GM10266 (cell line): ENCODE measurements around the gene PSEN2.

Source experiments
- DNase-seq: peaks from one replicate; pipeline ENCODE4 v3.0.0; 2012; ENCODE audit errors: extremely low spot score
- CTCF ChIP-seq: IDR thresholded peaks from 2 replicates; pipeline ENCODE4 v1.5.1; 2012; ENCODE audit warnings: mild to moderate bottlenecking, low read depth; ENCODE audit not compliant: control insufficient read depth, insufficient read depth; ENCODE audit errors: missing control alignments

The PSEN2 gene

DNA sequence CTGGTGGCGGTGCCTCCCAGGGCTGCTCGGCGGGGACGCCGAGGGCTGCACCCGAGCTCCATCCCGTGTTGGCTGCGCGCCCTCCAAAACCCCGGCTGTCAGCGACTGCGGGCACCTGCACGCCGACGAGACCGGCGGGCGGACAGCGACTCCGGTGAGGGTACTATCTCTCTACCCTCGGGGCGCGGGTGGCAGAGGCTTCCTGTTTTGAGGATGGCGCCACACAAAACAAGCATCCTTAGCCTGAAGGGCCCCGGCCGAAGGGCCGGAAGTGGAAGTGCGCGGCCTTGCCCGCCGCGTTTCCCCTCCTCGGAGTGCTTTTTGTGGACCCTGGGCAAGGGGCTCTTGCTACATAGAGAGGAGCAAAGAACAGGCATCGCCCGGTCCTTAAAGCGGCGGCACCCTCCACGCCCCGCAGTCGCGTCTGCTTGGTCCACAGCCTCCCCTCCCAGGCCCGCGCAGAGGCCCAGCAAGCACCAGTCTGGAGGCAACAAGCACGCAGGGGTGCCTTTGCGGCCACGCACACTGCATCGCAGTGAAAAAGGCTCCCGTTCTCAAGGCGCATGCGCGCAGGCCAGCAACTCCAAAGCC is 69.1 kb downstream of the PSEN2 start:
- no peak for TF ChIP-seq CTCF
- DNase-seq = peak; percentile 39

DNA sequence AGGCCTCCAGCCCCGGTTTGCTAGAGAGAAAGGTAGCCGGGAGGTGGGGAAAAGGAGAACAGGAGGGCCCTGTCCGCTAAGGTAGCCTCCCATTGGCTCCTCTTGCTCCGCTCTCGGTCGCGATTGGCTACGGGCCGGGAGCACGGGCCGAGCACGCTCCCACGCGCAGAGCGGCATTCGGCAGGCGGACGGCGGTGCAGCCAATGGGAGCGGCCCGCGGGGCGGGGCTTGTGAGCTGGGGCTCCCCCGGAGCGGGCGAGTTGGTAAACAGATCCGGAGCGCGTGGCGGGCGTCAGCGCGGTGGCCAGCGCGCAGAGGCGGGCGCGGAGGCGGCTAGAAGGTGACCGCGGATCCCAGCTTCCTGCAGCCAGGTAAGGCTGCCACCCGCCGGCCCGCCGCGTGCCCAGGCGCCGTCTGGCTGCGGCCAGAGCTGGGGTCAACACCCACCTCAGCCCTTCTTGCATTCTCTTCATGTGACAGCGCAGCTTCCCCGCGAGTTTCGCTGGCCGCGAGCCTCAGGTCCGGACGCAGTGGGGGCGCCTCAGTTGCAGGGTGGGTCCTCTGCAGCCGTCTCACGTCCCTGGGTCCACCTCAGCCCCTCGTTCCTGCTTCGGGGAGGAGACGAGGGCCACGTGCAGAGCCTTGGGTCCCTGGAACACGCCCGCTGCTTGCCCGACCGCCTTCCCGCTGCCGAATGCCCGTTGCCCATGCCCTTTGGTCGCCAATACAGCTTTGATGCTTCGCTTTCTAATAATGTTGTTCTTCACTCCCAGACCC is 69.8 kb downstream of the PSEN2 start, which contains the start of gene COQ8A:
Gene COQ8A, plus strand, starts transcription at position 266 of the 777 bp plus-strand sequence. CDS start 21,092 bp downstream, outside the sequence.
- DNase-seq = peak; percentile 98
- no peak for TF ChIP-seq CTCF

- DNase-seq = no peak
- no peak for TF ChIP-seq CTCF
Observed at GRCh38 chr1:226940806-226941067, 70.3 kb downstream of the PSEN2 start.

DNA sequence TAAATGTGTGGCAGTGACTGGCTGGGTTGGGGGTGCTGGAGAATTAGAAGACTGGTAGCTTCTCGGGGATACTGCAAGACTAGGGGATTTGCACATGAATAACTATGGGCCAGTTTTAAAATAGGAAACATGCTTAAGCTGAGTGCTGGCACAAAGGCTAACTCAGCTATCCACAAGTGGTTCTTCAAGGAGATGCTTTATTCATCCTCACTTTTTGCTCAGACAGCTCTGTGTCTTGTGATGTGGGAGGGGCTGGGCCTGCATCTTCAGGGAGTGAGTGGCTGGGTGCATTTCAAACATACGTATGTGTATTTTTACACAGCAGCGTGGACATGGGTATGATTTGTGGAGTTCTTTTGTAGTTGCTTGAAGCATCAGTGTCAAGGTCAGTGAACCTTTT is 72.0 kb downstream of the PSEN2 start:
- DNase-seq = no peak
- TF ChIP-seq CTCF = no peak

DNA sequence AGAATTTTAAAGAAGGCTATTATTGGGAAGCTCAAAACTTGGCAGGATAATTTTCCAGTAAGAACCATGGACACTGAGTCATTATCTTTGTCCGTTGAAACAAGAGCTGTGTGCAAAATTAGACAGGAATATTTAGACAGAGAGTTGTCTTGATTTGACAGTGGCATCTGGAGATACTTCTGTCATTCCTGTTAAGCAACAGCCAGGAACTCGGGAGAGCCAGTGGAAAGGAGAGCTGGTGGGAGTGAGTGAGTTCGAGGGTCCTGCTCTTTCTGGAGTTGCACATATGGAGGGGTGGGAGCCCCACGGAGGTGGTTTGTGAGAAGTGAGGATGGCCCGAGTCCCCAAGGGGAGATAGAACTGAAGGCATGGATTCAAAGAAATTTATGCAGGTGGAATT is 72.7 kb downstream of the PSEN2 start:
- DNase-seq = no peak
- no peak for TF ChIP-seq CTCF

DNA sequence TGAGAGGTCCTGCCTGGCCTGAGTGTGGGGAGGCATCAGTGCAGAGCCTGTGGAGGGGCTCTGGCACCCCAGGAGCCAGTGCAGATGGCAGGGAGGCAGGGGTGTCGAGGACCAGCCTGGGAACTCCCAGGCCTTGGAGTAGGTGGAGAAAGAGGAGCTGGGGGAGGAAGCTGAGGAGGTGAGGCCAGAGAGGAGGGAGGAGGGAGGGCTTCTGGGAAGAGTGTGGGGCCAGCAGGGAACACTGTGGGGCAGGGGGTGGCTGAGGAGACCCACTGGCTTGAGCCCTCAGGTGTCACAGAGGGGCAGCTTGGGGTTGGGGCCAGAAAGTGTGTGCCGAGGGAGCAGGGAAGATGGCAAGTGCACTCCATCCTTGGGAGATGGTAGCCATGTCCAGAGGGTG is 73.5 kb downstream of the PSEN2 start:
- no peak for DNase-seq
- no peak for TF ChIP-seq CTCF

- no peak for DNase-seq
Observed at GRCh38 chr1:226945106-226945857, 74.9 kb downstream of the PSEN2 start.

More at GRCh38 chr1:226945106-226945857, 74.9 kb downstream of the PSEN2 start:
- no peak for TF ChIP-seq CTCF
